Activated B cell treated with CpG ODN at 0.5 μM for 24 hours (primary cell): ENCODE data around the gene LIN7A. TPM values are rescaled to one million over a fixed set of nuclear protein-coding genes. Genes with fewer than 3 reads are reported as not detected.

Experiments
- ATAC-seq: fragments of 200-7000 bp; cut with Tn5 transposase; one replicate; pipeline ENCODE4 v1.10.0; 2021; ENCODE audit warnings: low read depth, mild to moderate bottlenecking, moderate library complexity
- CTCF ChIA-PET: fragments of 350-600 bp; sonication (Branson Sonifier 250); formaldehyde crosslinking; loops from one replicate; lab custom pipeline; 2021; ENCODE audit warnings: antibody characterized with exemption; lab: Charles Lee
- POLR2A ChIA-PET: fragments of 350-600 bp; sonication (Branson Sonifier 250); formaldehyde crosslinking; loops from one replicate; lab custom pipeline; 2021; ENCODE audit warnings: antibody characterized with exemption; lab: Charles Lee
- DNase-seq: peaks from one replicate; pipeline ENCODE4 v3.0.0; 2022
- H3K27ac Mint-ChIP-seq: one replicate; pipeline ENCODE4 v1.8.0; 2020; ENCODE audit warnings: mixed read lengths
- H3K27me3 Mint-ChIP-seq: one replicate; pipeline ENCODE4 v1.8.0; 2021; ENCODE audit warnings: mixed read lengths
- H3K36me3 Mint-ChIP-seq: one replicate; pipeline ENCODE4 v1.8.0; 2021; ENCODE audit warnings: low read depth, mixed read lengths
- H3K4me1 Mint-ChIP-seq: one replicate; pipeline ENCODE4 v1.8.0; 2021; ENCODE audit warnings: mixed read lengths
- H3K4me3 Mint-ChIP-seq: one replicate; pipeline ENCODE4 v1.8.0; 2020; ENCODE audit warnings: mild to moderate bottlenecking, mixed read lengths
- H3K9me3 Mint-ChIP-seq: one replicate; pipeline ENCODE4 v1.8.0; 2020; ENCODE audit warnings: mixed read lengths
- intact Hi-C: fragments of 100-400 bp; cut with micrococcal nuclease; formaldehyde crosslinking; loops from one replicate; pipeline ENCODE4 v1.15.1; 2024
- total RNA-seq: library from RNA; stranded (reverse); gene quantifications from 2 replicates; pipeline ENCODE4 v1.2.3, GENCODE V29; 2022
- TF ChIP-seq, protein P1 (sequence below): fragments of 200-600 bp; IDR thresholded peaks from one replicate; pipeline ENCODE4 v1.8.0; 2022; ENCODE audit warnings: antibody characterized with exemption, mild to moderate bottlenecking

LIN7A gene
- total RNA-seq, 1 donor from 2014 or later = not detected

DNA sequence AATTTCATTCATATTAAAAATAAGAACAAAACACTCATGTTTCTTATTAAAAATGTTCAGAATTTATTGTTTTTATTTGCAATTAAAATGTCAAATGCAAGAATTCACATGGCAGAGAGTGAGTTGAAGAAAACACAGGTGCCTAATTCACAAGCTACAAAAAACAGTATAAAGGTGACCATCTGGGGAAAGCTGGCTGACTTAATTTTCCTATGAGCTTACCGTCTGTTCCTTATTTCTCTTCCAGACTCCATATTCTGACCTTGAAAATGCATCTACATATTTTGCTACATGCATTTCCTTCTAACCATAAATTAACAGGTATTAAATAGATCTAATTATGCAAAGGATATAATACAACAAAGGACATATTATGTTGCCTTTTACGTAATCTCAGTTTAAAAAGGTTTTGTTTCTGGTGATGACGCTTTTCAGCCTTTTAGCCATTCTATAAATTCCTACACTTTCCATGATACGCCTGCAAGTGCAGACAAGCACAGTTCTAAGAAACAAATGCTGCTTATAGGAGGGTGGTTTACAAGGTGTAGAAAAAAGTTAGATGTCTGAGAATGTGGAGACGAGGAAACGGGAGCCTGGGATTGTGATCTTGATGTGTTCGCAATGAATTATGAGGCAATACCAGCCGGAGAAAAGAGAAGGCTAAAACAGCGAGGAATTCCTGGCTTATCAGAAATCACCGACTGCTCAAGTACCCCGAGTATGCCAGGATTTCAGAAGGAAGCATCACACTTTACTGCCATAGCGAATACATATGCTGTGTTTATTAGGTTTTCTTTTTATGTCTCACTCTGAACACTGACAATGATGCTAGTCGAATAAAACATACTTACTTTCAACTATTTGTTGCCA is 24.6 kb downstream of the LIN7A start:
- intact Hi-C loops = no loop called here

DNA sequence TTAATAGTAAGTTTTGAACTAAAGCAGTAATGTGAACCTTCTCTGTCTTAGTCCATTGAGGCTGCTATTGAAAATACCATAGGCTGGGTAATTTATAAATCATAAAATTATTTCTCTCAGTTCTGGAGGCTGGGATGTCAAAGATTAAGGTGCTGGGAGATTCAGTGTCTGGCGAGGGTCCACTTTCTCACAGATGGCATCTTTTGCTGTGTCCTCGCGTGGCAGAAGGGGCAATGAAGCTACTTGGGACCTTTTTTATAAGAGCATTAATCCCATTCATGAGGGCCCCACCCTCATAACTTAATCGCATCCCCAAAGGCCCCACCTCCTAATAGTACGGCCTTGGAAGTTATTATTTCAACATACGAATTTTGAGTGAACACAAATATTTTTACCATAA is 28.4 kb downstream of the LIN7A start:
- CTCF ChIA-PET = no interaction called here
- Mint-ChIP-seq H3K4me1 (no peaks in the 10 kb centered on the region), H3K36me3 (no peaks in the 10 kb centered on the region), H3K4me3 (no peak overlapping the region), H3K27ac (no peak overlapping the region), H3K9me3 (no peaks in the 10 kb centered on the region), H3K27me3 (no peaks in the 10 kb centered on the region)
- POLR2A ChIA-PET = no interaction called here
- TF ChIP-seq, protein P1, sequence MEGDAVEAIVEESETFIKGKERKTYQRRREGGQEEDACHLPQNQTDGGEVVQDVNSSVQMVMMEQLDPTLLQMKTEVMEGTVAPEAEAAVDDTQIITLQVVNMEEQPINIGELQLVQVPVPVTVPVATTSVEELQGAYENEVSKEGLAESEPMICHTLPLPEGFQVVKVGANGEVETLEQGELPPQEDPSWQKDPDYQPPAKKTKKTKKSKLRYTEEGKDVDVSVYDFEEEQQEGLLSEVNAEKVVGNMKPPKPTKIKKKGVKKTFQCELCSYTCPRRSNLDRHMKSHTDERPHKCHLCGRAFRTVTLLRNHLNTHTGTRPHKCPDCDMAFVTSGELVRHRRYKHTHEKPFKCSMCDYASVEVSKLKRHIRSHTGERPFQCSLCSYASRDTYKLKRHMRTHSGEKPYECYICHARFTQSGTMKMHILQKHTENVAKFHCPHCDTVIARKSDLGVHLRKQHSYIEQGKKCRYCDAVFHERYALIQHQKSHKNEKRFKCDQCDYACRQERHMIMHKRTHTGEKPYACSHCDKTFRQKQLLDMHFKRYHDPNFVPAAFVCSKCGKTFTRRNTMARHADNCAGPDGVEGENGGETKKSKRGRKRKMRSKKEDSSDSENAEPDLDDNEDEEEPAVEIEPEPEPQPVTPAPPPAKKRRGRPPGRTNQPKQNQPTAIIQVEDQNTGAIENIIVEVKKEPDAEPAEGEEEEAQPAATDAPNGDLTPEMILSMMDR = no peak
- DNase-seq (no peak), ATAC-seq (no peak)
- intact Hi-C loops = no loop called here

More for the DNA sequence above, 24.6 kb downstream of the LIN7A start:
- POLR2A ChIA-PET = no interaction called here
- H3K9me3 Mint-ChIP-seq = peaks cover 2% of the 10 kb centered on the region
- ATAC-seq (no peak), DNase-seq (no peak)
- TF ChIP-seq, protein P1 = no peak
- H3K27me3 Mint-ChIP-seq = no peaks in the 10 kb centered on the region
- H3K4me1 Mint-ChIP-seq = no peaks in the 10 kb centered on the region
- H3K4me3 Mint-ChIP-seq = no peak overlapping the region
- H3K36me3 Mint-ChIP-seq = no peaks in the 10 kb centered on the region
- H3K27ac Mint-ChIP-seq = no peak overlapping the region
- CTCF ChIA-PET = no interaction called here

DNA sequence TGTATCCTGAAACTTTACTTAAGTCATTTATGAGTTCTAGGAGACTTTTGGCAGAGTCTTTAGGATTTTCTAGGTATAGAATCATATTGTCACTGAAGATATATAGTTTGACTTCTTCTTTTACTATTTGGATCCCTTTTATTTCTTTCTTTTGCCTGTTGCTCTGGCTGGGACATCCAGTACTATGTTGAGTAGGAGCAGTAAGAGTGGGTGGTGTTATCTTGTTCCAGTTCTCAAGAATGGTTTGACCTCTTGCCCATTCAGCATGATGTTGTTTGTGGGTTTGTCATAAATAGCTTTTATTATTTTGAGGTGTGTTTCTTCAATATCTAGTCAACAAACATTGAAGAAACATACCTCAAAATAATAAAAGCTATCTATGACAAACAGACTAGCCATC is 35.0 kb downstream of the LIN7A start:
- ChIA-PET CTCF (no interaction called here), POLR2A (no interaction called here)
- intact Hi-C loops = no loop called here
- ATAC-seq = no peak
- H3K27me3 Mint-ChIP-seq = no peaks in the 10 kb centered on the region
- no peak for DNase-seq
- H3K4me1 Mint-ChIP-seq = no peaks in the 10 kb centered on the region
- no peak overlapping the region for H3K4me3 Mint-ChIP-seq
- peaks cover 2% of the 10 kb centered on the region for H3K9me3 Mint-ChIP-seq
- no peak overlapping the region for H3K27ac Mint-ChIP-seq
- TF ChIP-seq, protein P1 = no peak
- H3K36me3 Mint-ChIP-seq = no peaks in the 10 kb centered on the region

DNA sequence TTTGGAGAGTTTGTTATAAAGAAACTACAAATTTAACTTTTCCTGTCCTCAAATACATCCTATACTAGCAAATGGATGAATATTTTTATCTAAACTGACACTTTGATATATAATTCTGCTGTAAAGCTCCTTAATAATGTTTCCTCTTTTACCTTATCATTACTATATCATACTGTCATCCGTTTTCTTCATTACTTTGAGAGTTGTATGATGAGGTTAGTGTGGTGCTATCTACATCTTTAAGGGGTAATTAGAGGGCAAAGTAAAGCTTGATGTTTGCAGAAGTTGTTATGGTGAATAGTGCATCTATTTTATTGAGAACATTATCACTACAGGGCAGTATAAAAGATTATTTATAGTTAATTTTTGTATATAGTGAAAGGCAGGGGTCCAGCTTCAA is 36.1 kb downstream of the LIN7A start:
- Mint-ChIP-seq H3K4me3 (no peak overlapping the region), H3K9me3 (peaks cover 2% of the 10 kb centered on the region), H3K36me3 (no peaks in the 10 kb centered on the region), H3K27me3 (no peaks in the 10 kb centered on the region), H3K27ac (no peak overlapping the region), H3K4me1 (no peaks in the 10 kb centered on the region)
- no peak for DNase-seq
- no peak for ATAC-seq
- TF ChIP-seq, protein P1 = no peak
- ChIA-PET CTCF (no interaction called here), POLR2A (no interaction called here)
- intact Hi-C loops = no loop called here

DNA sequence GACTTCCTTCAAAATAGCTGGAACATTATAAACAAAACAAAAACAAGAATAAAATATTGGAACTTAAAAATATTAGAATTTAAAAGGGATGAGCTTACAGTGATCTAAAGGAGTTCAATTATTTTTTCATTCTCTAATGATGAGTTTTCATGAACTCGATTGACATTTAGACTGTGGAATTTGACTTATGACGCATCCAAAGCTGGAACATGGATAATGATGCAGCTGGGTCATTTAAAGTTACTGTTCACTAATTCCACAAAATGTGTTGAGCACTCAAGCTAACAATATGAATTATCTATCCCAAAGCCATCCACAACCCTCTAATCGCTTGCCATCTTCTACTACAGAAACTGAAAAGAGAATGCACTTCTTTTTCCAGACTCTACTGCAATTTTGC is 42.5 kb downstream of the LIN7A start:
- no peak for DNase-seq
- TF ChIP-seq, protein P1 = no peak
- Mint-ChIP-seq H3K27ac (no peak overlapping the region), H3K27me3 (no peaks in the 10 kb centered on the region), H3K36me3 (no peaks in the 10 kb centered on the region), H3K4me3 (no peak overlapping the region), H3K4me1 (no peaks in the 10 kb centered on the region), H3K9me3 (peaks cover 3% of the 10 kb centered on the region)
- POLR2A ChIA-PET = no interaction called here
- CTCF ChIA-PET = no interaction called here
- intact Hi-C loops = no loop called here
- ATAC-seq = no peak
